GM18507 (cell line): ENCODE data around the gene NOVA2.

Experiments used
- DNase-seq: peaks from one replicate; pipeline ENCODE4 v3.0.0; 2011; ENCODE audit warnings: low read depth; ENCODE audit not compliant: insufficient read length; ENCODE audit errors: extremely low spot score
- FAIRE-seq: peaks from 2 replicates; lab custom pipeline; 2011; peaks lifted over from hg19 to GRCh38; lab: Jason Lieb, UNC

The NOVA2 gene

GRCh38 chr19:45969676-45970075 is 4.0 kb downstream of the NOVA2 start:
- DNase-seq = no peak
- no peak for FAIRE-seq

DNA sequence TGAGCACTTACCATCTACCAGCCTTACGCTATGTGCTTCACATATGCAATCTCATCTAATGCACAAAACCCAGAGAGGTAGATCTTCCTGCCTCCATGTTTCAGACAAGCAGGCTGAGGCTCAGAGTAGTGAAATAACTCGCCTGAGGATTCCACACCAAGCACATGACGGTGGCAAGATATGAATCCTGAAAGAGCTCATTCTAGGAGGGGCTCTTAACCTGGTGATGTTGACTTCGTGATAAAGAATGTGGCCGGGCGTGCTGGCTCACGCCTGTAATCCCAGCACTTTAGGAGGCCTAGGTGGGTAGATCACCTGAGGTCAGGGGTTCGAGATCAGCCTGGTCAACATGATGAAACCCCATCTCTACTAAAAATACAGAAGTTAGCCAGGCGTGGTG is 5.0 kb downstream of the NOVA2 start:
- DNase-seq = no peak
- no peak for FAIRE-seq

GRCh38 chr19:45967246-45967645 is 6.4 kb downstream of the NOVA2 start:
- FAIRE-seq = no peak
- no peak for DNase-seq

DNA sequence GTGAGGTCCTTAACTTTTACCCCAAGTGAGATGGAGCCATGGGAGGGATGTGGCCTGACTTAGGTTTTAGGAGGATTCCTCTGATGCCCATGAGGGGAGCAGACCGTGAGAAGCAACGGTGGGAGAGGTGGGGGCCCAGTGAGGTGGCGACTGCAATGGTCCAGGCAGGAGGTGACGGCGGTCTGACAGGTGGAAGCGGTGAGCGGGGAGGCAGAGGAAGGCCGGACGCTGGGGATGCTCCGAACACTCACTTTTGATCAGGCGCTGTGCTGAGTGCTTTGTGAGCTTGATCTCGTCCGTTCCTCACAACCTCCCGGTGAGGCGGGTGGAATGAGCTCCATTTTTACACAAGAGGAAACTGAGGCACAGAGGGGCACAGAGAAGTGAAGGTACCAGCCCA is 11.6 kb downstream of the NOVA2 start:
- DNase-seq = no peak
- FAIRE-seq = no peak

GRCh38 chr19:45960595-45961235 is 12.9 kb downstream of the NOVA2 start:
- DNase-seq (no peak), FAIRE-seq (no peak)

- FAIRE-seq (no peak), DNase-seq (no peak)
These were observed 14.1 kb downstream of the NOVA2 start for GRCh38 chr19:45959517-45960025.

DNA sequence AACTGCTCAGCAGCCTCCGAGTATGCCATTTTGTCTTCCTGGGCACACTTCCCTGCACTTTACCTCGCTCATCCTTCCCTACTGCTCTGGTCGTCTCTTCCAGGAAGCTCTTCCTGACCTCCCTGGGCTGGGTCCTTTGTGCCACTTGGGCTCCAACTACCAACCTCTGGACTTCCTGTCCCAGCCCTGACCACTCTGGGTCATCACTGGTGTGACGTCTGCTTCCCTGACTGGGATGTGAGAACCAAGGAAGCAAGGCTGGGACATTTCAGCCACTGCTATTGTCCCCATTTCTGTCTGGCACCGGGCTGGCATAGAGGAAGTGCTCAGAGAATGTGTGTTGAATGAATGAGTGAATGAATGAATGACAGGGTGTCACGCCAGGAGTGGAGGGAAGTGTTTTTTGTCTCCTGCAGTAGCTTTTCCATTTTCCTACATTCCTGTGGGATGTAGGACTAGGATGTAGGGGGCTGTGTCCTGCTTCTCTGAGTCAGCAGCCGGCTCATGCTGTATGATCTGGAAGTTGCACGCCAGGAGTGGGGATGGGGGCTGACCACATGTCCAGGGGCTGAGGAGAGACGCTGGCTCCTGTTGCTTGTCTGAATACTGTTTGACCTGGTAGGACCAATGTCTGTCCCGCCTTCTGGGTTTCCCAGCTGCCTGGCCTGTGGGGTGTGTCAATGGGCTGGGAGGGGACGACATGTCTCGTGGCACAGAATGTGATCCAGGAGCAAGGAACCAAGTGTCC is 14.7 kb downstream of the NOVA2 start:
- FAIRE-seq (no peak), DNase-seq (no peak)

- DNase-seq (no peak), FAIRE-seq (no peak)
These were observed 15.3 kb downstream of the NOVA2 start for GRCh38 chr19:45958320-45958719.

DNA sequence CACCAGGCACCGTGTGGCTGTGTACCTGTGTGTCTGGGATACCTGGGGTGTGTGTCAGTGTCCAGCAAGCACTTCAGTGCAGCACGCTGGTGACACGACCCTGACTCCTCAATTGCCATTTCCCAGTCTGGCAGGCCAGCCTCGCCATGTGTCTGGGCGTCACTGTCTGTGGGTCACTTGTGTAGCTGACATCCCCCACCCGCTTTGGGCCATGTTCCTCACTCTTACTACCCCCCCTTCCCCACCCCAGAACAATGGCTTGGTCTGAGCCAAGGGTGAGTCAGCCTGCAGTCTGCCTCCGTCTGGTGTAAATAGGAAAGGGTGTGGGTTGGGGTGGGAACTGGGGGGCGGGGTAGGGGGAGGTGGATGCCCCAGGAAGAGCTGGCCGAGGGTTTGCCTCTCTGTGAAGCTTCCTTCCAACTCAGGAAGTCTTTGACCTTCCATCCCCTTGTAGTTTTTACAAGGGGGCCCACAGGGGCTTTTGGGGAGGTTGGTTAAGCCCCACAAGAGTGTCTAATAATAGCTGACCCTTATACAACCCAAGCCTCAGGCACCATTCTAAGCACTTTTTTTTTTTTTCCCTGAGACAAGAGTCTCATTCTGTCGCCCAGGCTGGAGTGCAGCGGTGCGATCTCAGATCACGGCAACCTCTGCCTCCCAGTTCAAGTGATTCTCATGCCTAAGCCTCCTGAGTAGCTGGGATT is 17.6 kb downstream of the NOVA2 start:
- DNase-seq (no peak), FAIRE-seq (no peak)

DNA sequence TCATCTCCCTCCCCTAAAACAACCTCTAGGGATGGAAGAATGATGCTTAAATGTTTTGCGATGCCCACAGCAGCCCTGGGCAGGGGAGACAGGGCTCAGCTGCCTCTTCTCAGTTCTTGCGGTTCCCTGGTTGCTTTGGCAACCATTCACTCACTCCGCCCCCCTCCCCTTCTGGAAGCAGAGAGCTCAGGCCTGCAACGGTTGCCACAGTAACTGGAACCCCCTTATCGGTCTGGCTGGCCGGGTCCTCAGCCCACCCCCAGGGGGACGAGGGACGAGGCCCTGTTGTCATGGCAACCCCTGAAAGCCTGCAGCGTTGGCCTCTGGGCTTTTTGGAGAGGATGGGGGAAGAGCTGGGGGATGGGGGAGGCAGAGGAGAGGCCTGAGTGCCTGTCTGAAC is 19.5 kb downstream of the NOVA2 start:
- DNase-seq (no peak), FAIRE-seq (no peak)

GRCh38 chr19:45953676-45954075 is 20.0 kb downstream of the NOVA2 start:
- no peak for FAIRE-seq
- no peak for DNase-seq

DNA sequence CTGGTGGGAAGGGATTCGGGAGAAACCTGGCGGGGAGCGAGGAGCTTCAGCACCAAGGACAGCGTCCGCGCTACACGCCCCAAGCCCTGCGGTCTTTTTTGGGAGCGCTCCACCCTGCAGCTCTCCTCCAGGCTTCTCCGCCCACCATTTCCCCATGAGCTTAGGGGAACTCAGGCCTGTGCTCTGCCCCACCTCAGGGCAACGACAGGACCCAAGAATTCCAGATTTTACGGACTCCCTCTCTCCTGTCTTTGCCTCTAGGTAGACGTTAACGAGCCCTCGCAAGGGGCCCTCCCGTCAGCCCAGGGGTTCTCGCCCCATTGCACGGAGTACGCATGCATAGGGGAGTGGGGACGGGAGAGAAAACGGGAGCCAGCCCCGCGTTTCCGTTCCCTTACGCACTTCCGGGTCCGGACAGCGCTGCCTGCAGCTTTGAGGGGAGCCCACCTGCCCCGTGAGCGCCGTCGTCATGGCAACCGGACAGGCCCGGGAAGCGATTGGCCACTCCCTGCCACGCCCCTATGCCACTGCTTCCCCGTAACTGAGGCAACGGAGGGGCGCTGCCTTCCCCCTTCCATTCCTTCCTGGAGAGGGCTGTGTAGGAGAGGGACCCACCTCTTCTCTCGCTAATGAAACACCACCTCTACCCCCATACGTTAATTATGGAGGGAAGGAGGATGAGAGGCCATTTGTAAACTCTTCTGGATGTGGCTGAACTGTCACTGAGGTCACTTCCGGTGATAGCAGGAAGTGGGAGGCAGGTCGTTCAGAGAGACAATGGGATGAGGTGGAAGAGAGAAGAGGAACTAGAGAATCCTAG is 20.8 kb downstream of the NOVA2 start:
- no peak for FAIRE-seq
- no peak for DNase-seq

GRCh38 chr19:45952341-45952685 is 21.4 kb downstream of the NOVA2 start:
- FAIRE-seq = no peak
- DNase-seq = no peak

DNA sequence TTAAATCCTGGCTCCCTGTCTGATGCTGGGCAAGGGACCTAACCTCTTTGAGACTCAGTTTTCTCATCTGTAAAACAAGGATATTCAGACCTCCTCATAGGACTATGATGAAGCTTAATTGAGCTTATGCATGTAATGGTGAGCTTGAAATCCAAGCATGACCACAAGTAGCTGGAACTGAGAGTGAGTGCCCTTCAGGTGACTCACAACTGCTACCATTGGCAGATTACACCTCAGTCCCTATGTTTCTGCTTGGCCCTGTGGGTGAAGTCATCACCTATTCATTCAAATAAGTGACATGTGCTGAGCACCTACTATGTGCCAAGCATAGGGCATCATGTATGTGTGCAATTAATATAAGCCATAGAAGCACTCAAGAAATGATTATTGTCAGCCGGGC is 25.7 kb downstream of the NOVA2 start:
- FAIRE-seq (no peak), DNase-seq (no peak)

DNA sequence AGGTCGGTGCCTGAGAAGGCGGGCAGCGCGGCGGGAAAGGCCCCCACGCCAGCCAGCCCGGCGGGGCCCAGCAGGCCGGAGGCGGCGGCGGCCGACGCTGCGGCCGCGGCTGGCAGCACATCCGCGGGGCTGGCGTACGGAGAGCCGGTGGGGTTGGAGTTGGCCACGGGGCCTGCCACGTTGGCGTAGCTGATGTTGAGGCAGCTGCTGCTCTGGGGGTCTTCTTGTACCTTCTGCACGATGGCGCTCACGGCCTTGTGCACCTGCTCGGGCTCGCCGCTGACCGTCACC is 33.2 kb downstream of the NOVA2 start:
- FAIRE-seq (no peak), DNase-seq (no peak)

DNA sequence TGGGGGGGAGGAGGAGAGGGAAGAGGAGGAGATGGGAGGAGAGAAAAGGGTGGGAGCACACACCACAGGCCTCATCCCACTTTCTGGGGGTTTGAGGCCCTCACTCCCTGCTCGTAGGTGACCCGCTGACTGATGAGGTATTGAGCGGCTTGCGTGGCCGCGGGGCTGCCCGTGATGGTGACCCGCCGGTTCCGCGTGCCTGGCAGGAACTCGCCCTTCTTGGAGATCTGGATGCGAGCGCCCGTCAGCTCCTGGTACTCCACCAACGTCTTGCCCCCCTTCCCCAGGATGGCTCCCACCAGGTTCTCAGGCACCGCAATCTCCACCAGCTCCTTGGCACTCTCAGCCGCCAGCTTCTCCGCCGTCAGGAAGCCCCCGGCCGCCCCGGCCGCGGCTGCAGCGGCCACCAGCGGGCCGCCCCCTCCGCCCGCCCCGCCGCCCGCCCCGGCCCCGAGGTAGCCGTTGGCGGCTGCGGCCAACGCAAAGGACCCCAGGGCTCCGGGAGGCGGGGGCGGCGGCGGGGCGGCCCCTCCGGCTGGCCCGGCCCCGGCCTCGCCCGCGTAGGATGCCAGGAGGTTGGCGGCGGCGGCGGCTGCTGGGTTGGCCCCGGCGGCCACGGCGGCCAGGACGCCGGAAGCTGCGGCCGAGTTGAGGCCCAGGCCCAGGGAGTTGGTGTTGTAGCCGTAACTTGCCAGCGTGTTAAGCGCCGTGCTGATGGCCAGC is 33.7 kb downstream of the NOVA2 start:
- no peak for DNase-seq
- FAIRE-seq = no peak

- DNase-seq (no peak), FAIRE-seq (no peak)
These were observed 34.8 kb downstream of the NOVA2 start for GRCh38 chr19:45938733-45939319.

DNA sequence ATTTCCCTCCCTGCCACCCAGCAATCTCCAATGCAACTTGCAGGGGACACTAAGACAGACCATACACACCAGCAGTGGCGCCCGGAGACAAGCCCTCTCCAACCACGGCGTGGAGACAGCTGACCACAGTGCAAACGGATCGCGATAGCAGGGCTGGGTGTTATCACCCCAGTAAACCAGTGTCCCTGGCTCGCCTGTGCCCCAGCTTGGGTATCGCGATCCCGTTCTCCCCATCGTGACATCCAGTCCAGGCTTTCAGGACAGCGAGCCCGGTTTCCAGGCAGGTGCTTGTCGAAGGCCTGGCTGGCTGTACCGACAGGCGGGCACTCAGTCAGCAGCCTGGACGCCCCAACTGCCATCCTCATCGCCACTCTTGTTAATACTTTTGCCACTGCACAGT is 38.4 kb downstream of the NOVA2 start:
- FAIRE-seq = no peak

DNA sequence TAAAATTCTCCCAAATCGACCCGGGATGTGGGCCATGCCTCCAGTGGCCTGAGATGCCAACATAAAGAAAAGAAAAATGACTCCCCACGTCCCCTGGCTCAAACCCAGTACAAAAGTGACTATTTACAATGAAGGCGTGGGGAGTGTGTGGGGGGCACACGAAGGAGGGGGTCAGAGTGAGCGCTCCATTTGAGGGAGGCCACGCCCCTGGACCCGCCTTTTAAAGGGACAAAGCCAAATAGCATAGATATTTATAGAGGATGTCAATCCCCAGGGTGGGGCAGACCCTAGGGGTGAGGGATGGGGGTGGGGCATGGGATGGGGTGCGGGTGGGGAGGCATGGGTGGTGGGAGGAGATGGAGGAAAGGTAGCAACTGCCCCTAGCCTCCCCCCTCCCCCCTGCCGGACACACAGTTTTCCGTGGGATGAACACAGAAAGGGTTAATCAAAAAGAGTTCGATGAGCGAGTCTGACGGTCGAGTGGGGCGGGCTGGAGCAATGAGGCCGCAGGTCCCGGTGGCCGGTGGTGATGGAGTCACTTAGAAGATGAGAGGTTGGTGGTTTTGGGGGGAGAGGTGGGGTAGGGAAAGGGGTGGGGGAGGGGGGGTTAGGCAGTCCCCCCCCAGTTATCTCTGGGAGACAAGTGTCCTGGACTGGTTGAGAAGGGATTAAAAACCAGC is 39.0 kb downstream of the NOVA2 start:
- no peak for FAIRE-seq
- no peak for DNase-seq

More for the DNA sequence above, 38.4 kb downstream of the NOVA2 start:
- no peak for DNase-seq
